ENCODE results near the gene ADGRV1. TPM values are rescaled to one million over a fixed set of nuclear protein-coding genes. Genes with fewer than 3 reads are reported as not detected.

Gene ADGRV1
- total RNA-seq, 1 donor from 2014 or later: 0.13 TPM

GRCh38 chr5:91065496-91065895 lies 506.9 kb downstream of the ADGRV1 start:
- POLR2A ChIA-PET: no interaction called here
- intact Hi-C loops (cut with micrococcal nuclease): no loop called here
- CTCF ChIA-PET: no interaction called here
- Mint-ChIP-seq H3K36me3 (ENCODE audit: low read depth) (no peaks in the 10 kb centered on the region), H3K27ac (no peak overlapping the region), H3K27me3 (peaks cover 4% of the 10 kb centered on the region), H3K4me1 (no peaks in the 10 kb centered on the region), H3K9me3 (peaks cover 3% of the 10 kb centered on the region), H3K4me3 (no peak overlapping the region)
- no peak for DNase-seq
- ATAC-seq (ENCODE audit: low read depth): no peak
- no peak for TF ChIP-seq CTCF (IDR thresholded peaks at IDR 0.05)

GRCh38 chr5:91069364-91069763 lies 510.8 kb downstream of the ADGRV1 start:
- no peak for DNase-seq
- intact Hi-C loops (cut with micrococcal nuclease): no loop called here
- Mint-ChIP-seq H3K36me3 (ENCODE audit: low read depth) (no peaks in the 10 kb centered on the region), H3K4me3 (no peak overlapping the region), H3K4me1 (no peaks in the 10 kb centered on the region), H3K27me3 (peaks cover 8% of the 10 kb centered on the region), H3K9me3 (peaks cover 5% of the 10 kb centered on the region), H3K27ac (no peak overlapping the region)
- ATAC-seq (ENCODE audit: low read depth): no peak
- TF ChIP-seq CTCF (IDR thresholded peaks at IDR 0.05): no peak
- ChIA-PET POLR2A (no interaction called here), CTCF (no interaction called here)

GRCh38 chr5:91070761-91071550 lies 512.4 kb downstream of the ADGRV1 start:
- DNase-seq: no peak
- CTCF ChIA-PET: no interaction called here

GRCh38 chr5:91072881-91073280 lies 514.3 kb downstream of the ADGRV1 start:
- TF ChIP-seq CTCF (IDR thresholded peaks at IDR 0.05): no peak
- Mint-ChIP-seq H3K4me3 (no peak overlapping the region), H3K9me3 (peaks cover 6% of the 10 kb centered on the region), H3K36me3 (ENCODE audit: low read depth) (no peaks in the 10 kb centered on the region), H3K4me1 (no peaks in the 10 kb centered on the region), H3K27me3 (peaks cover 4% of the 10 kb centered on the region), H3K27ac (no peak overlapping the region)
- intact Hi-C loops (cut with micrococcal nuclease): no loop called here
- ChIA-PET POLR2A (no interaction called here), CTCF (interaction anchor here (0.6 kb wide), 1 partner anchor 345 kb away, joined by 3 read pairs; no protein-coding TSS in a partner anchor)
- DNase-seq (no peak), ATAC-seq (ENCODE audit: low read depth) (no peak)

More at GRCh38 chr5:91070761-91071550, 512.4 kb downstream of the ADGRV1 start:
- H3K4me1 Mint-ChIP-seq: no peaks in the 10 kb centered on the region
- TF ChIP-seq CTCF (IDR thresholded peaks at IDR 0.05): no peak
- H3K36me3 Mint-ChIP-seq (ENCODE audit: low read depth): no peaks in the 10 kb centered on the region
- intact Hi-C loops (cut with micrococcal nuclease): no loop called here
- H3K9me3 Mint-ChIP-seq: peaks cover 6% of the 10 kb centered on the region
- no peak overlapping the region for H3K27ac Mint-ChIP-seq
- POLR2A ChIA-PET: no interaction called here
- no peak for ATAC-seq (ENCODE audit: low read depth)
- no peak overlapping the region for H3K4me3 Mint-ChIP-seq
- H3K27me3 Mint-ChIP-seq: peaks cover 8% of the 10 kb centered on the region

- Mint-ChIP-seq H3K27ac (no peak overlapping the region), H3K36me3 (ENCODE audit: low read depth) (no peaks in the 10 kb centered on the region), H3K27me3 (peaks cover 4% of the 10 kb centered on the region), H3K4me3 (no peak overlapping the region), H3K9me3 (peaks cover 3% of the 10 kb centered on the region), H3K4me1 (no peaks in the 10 kb centered on the region)
- no peak for ATAC-seq (ENCODE audit: low read depth)
- intact Hi-C loops (cut with micrococcal nuclease): no loop called here
- CTCF ChIA-PET: no interaction called here
- DNase-seq: no peak
- no peak for TF ChIP-seq CTCF (IDR thresholded peaks at IDR 0.05)
- POLR2A ChIA-PET: interaction anchor here (0.6 kb wide), 1 partner anchor 38 kb away, joined by 3 read pairs; no protein-coding TSS in a partner anchor
These were observed 516.0 kb downstream of the ADGRV1 start for GRCh38 chr5:91074615-91075014.

All from activated B cell treated with CpG ODN at 0.5 μM for 24 hours (primary cell).